ENCODE data around the gene SDHA. TPM values are rescaled to one million over a fixed set of nuclear protein-coding genes. Genes with fewer than 3 reads are reported as not detected.

SDHA gene
- total and polyA plus RNA-seq, 9 of the 15 experiments (the other 6 are each of a cell fraction or from before 2014, with no cell fraction given), result 82.9 to 191 (median 130) TPM

DNA sequence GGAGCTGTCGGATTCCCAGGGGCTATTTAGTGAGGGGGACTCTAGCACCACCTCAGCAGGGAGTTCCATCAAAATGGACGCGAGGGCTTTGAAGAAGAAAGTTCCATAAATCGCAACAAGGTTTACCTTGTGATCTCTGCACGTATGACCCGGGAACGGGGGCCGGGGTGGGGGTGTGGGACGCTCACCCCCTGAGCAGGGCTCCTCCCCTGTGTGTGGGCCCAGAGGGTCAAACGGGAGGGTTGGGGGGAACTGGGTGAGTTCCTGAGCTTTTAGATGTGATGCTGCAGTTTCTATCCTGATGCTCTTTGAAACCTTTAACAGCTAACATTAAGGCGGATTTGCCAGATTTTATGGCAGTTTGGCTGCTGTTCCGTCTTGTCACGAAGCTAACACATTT is 45.7 kb upstream of the SDHA start:
- WGBS (ENCODE audit: insufficient coverage, low coverage, missing lambda C conversion rate), result 2% methylated on average over 13 of the region's 13 CpGs
- H3K4me2 ChIP-seq (ENCODE audit: insufficient read depth, low read length), result no peak overlapping the region
- H3K4me1 ChIP-seq (replicated peaks in 1 of 2; ENCODE audit: control insufficient read depth in 2 of 2, insufficient read depth in 2 of 2, low read length in 2 of 2), result peaks cover 0 to 20% of the 10 kb centered on the region in 2 experiments; a peak in 3 of 5 replicates
- H3K27ac ChIP-seq (ENCODE audit: extremely low read depth, low read depth, low read length), result no peak overlapping the region
- no peak for ATAC-seq
- no peaks in the 10 kb centered on the region for H3K36me3 ChIP-seq (ENCODE audit: control insufficient read depth, insufficient read depth, low read length)
- no peak overlapping the region for H3K9ac ChIP-seq (ENCODE audit: insufficient read depth in 1 of 2, low read depth in 2 of 2, low read length in 2 of 2)
- POLR2A ChIA-PET, result no interaction called here
- CTCF ChIA-PET (ENCODE audit: low intra/inter-chr PET ratio), result no interaction called here
- no peak for FAIRE-seq
- BruUV-seq (replicated peaks), result no TSS peak
- no peak overlapping the region for H3K4me3 ChIP-seq
- H2AFZ ChIP-seq (ENCODE audit: low read depth, low read length), result no peak overlapping the region
- intact Hi-C loops (cut with micrococcal nuclease), result no loop called here
- DNase-seq (ENCODE audit: extremely low read depth in 1 of 4, low spot score in 3 of 4), result no peak
- in situ Hi-C loops (cut with MboI), result no loop called here
- H3K9me1 ChIP-seq (ENCODE audit: control insufficient read depth, insufficient read depth, low read length), result peaks cover 4% of the 10 kb centered on the region
- H3K27me3 ChIP-seq (ENCODE audit: control insufficient read depth in 2 of 2, insufficient read depth in 2 of 2, low read length in 2 of 2), result peaks cover 70 to 90% of the 10 kb centered on the region in 2 experiments
- peaks cover 12% of the 10 kb centered on the region for H4K20me1 ChIP-seq (replicated peaks; ENCODE audit: control insufficient read depth, insufficient read depth, low read length)
- H3K9me3 ChIP-seq (replicated peaks; ENCODE audit: control insufficient read depth, insufficient read depth, low read depth, low read length), result no peaks in the 10 kb centered on the region
- H3K79me2 ChIP-seq (ENCODE audit: control insufficient read depth, insufficient read depth, low read length), result no peaks in the 10 kb centered on the region
- TF ChIP-seq MEF2A (IDR thresholded peaks at IDR 0.05; ENCODE audit: control insufficient read depth, low read depth, low read length), result no peak
- TF ChIP-seq ZNF589 (CRISPR knock-in tag; IDR thresholded peaks at IDR 0.05; ENCODE audit: low read depth), result no peak
- no peak for TF ChIP-seq ZNF239 (CRISPR knock-in tag; IDR thresholded peaks at IDR 0.05)
- no peak for TF ChIP-seq SREBF1 (IDR thresholded peaks at IDR 0.05; ENCODE audit: borderline replicate concordance, low read depth, low read length)
- TF ChIP-seq TEAD2 (tag; IDR thresholded peaks at IDR 0.05), result no peak
- TF ChIP-seq EHMT2 (IDR thresholded peaks at IDR 0.05), result no peak
- no peak for TF ChIP-seq UBTF (IDR thresholded peaks at IDR 0.05; ENCODE audit: borderline replicate concordance in 1 of 2, low read depth in 2 of 2, low read length in 2 of 2)
- no peak for TF ChIP-seq SETDB1 (IDR thresholded peaks at IDR 0.05; ENCODE audit: low read length)
- no peak for TF ChIP-seq GATAD2A (IDR thresholded peaks at IDR 0.05)
- TF ChIP-seq SIRT6 (IDR thresholded peaks at IDR 0.05; ENCODE audit: low read depth, low read length), result no peak
- TF ChIP-seq ZNF407 (IDR thresholded peaks at IDR 0.05; ENCODE audit: low read depth), result no peak
- no peak for TF ChIP-seq XRCC4 (IDR thresholded peaks at IDR 0.05; ENCODE audit: extremely low read depth, insufficient read depth, insufficient read length)
- no peak for TF ChIP-seq PHF21A (IDR thresholded peaks at IDR 0.05; ENCODE audit: borderline replicate concordance, low read depth)
- TF ChIP-seq SAFB2 (IDR thresholded peaks at IDR 0.05; ENCODE audit: borderline replicate concordance, low read depth, low read length, severe bottlenecking), result no peak

Measured in K562 (cell line).